B cell (primary cell): ENCODE data around the gene RALA. TPM values are rescaled to one million over a fixed set of nuclear protein-coding genes. Genes with fewer than 3 reads are reported as not detected.

Source experiments
- ATAC-seq: fragments of 200-7000 bp; cut with Tn5 transposase; one replicate; pipeline ENCODE4 v1.10.0; 2021; ENCODE audit warnings: low read depth, mild to moderate bottlenecking, moderate number of reproducible peaks, moderate library complexity
- CTCF ChIA-PET: fragments of 350-600 bp; sonication (Branson Sonifier 250); formaldehyde crosslinking; loops from one replicate; lab custom pipeline; 2021; ENCODE audit warnings: antibody characterized with exemption, inconsistent platforms; lab: Charles Lee
- POLR2A ChIA-PET: fragments of 350-600 bp; sonication (Branson Sonifier 250); formaldehyde crosslinking; loops from one replicate; lab custom pipeline; 2021; ENCODE audit warnings: antibody characterized with exemption; lab: Charles Lee
- DNase-seq: peaks from one replicate; pipeline ENCODE4 v3.0.0; 2013
- H2AFZ ChIP-seq: 2 replicates; pipeline ENCODE4 v1.6.1; 2012; ENCODE audit warnings: mild to moderate bottlenecking, low read depth, low read length; ENCODE audit not compliant: insufficient read depth, poor library complexity, severe bottlenecking
- H3K27ac ChIP-seq, 2 donors: 1 replicate in 1 of 2; 2 replicates in 1 of 2; pipeline ENCODE4 v1.5.1; 2012 to 2013; ENCODE audit warnings: low read length in 2 of 2, mild to moderate bottlenecking in 2 of 2, moderate library complexity in 1 of 2
- H3K27me3 ChIP-seq, 4 experiments: fragments of 200-600 bp in 1 of 4; sonication (generic) in 1 of 4; replicated peaks in 1 of 4; 1 replicate in 2 of 4; 2 replicates in 2 of 4; pipeline versions ENCODE4 v1.6.1 to v1.7.0; 2013 to 2016; ENCODE audit warnings: low read length in 3 of 4, mild to moderate bottlenecking in 2 of 4, mixed read lengths in 1 of 4, moderate library complexity in 1 of 4; ENCODE audit not compliant: insufficient read depth in 4 of 4, control insufficient read depth in 3 of 4; ENCODE audit errors: control extremely low read depth in 1 of 4
- H3K36me3 ChIP-seq, 2 experiments: replicated peaks in 1 of 2; 1 replicate in 1 of 2; 2 replicates in 1 of 2; pipeline versions ENCODE4 v1.6.1 to v1.7.1; 2013; ENCODE audit warnings: low read length in 1 of 2; ENCODE audit not compliant: insufficient read depth in 2 of 2, control insufficient read depth in 1 of 2; ENCODE audit errors: control extremely low read depth in 1 of 2, extremely low read depth in 1 of 2
- H3K4me1 ChIP-seq, 2 donors: fragments of 200-600 bp in 1 of 2; sonication (generic) in 1 of 2; 1 replicate in 1 of 2; 2 replicates in 1 of 2; pipeline versions ENCODE4 v1.5.1 to v1.6.1; 2013 to 2017; ENCODE audit warnings: low read length in 2 of 2; ENCODE audit not compliant: control insufficient read depth in 2 of 2, insufficient read depth in 2 of 2
- H3K4me2 ChIP-seq: replicated peaks from 2 replicates; pipeline ENCODE3; 2012; ENCODE audit warnings: mild to moderate bottlenecking, low read depth, low read length; ENCODE audit not compliant: poor library complexity, severe bottlenecking
- H3K4me3 ChIP-seq, 5 experiments: fragments of 200-600 bp in 1 of 5; sonication (generic) in 1 of 5; 1 replicate in 3 of 5; 2 replicates in 2 of 5; pipeline versions ENCODE4 v1.5.1 to v1.7.0; 2011 to 2016; ENCODE audit warnings: low read length in 4 of 5, mild to moderate bottlenecking in 4 of 5, low read depth in 2 of 5, control low read depth in 1 of 5, moderate library complexity in 1 of 5; ENCODE audit not compliant: insufficient read depth in 1 of 5; ENCODE audit errors: control extremely low read depth in 1 of 5, extremely low read depth in 1 of 5
- H3K79me2 ChIP-seq: fragments of 200-600 bp; sonication (generic); one replicate; pipeline ENCODE4 v1.6.0; 2016; ENCODE audit warnings: low read length; ENCODE audit not compliant: control insufficient read depth, insufficient read depth
- H3K9ac ChIP-seq: fragments of 200-600 bp; sonication (generic); 2 replicates; pipeline ENCODE4 v1.6.1; 2017; ENCODE audit warnings: mild to moderate bottlenecking, low read length, moderate library complexity
- H3K9me3 ChIP-seq, 3 donors: one replicate each; pipeline versions ENCODE4 v1.6.1 to v1.7.1; 2013; ENCODE audit warnings: low read length in 2 of 3; ENCODE audit not compliant: control insufficient read depth in 2 of 3, insufficient read depth in 1 of 3; ENCODE audit errors: control extremely low read depth in 1 of 3
- H4K20me1 ChIP-seq: 2 replicates; pipeline ENCODE4 v1.6.0; 2012; ENCODE audit warnings: mild to moderate bottlenecking, low read length; ENCODE audit not compliant: insufficient read depth, control insufficient read depth, poor library complexity, severe bottlenecking
- H3K27ac Mint-ChIP-seq: one replicate; pipeline ENCODE4 v1.8.0; 2021; ENCODE audit warnings: mixed read lengths
- H3K27me3 Mint-ChIP-seq: one replicate; pipeline ENCODE4 v1.8.0; 2021; ENCODE audit warnings: mixed read lengths
- H3K4me1 Mint-ChIP-seq: one replicate; pipeline ENCODE4 v1.8.0; 2021; ENCODE audit warnings: mixed read lengths
- H3K4me3 Mint-ChIP-seq: one replicate; pipeline ENCODE4 v1.8.0; 2021; ENCODE audit warnings: mixed read lengths
- H3K9me3 Mint-ChIP-seq: one replicate; pipeline ENCODE4 v1.8.0; 2022; ENCODE audit warnings: mixed read lengths; ENCODE audit not compliant: insufficient read depth
- EZH2 ChIP-seq: IDR thresholded peaks from 2 replicates; pipeline ENCODE4 v1.6.1; 2012; ENCODE audit warnings: borderline replicate concordance, low read depth, mild to moderate bottlenecking, moderate library complexity, low read length; ENCODE audit not compliant: insufficient read depth, poor library complexity, severe bottlenecking
- WGBS: methylation state at CpG from one replicate; pipeline ENCODE4 v1.1.5; 2013; ENCODE audit warnings: missing lambda C conversion rate; ENCODE audit not compliant: insufficient coverage; 5-methylcytosine and 5-hydroxymethylcytosine counted together
- intact Hi-C: fragments of 100-400 bp; cut with micrococcal nuclease; formaldehyde crosslinking; loops from one replicate; pipeline ENCODE4 v1.10.0; 2022
- polyA plus RNA-seq: library from polyadenylated mRNA; depleted of rRNA; stranded (reverse); fragments of >200 nt; gene quantifications from 2 replicates; pipeline ENCODE4 v1.2.3, GENCODE V29; 2012
- total RNA-seq, 2 donors: library from RNA; stranded (reverse); fragments of 120-200 nt in 1 of 2; gene quantifications; 1 replicate in 1 of 2; 2 replicates in 1 of 2; pipeline versions ENCODE4 v1.2.3 to v1.2.4, GENCODE V29; 2013 to 2022
- TF ChIP-seq, protein P1 (sequence below): fragments of 200-600 bp; IDR thresholded peaks from one replicate; pipeline ENCODE4 v1.8.0; 2022; ENCODE audit warnings: antibody characterized with exemption, mild to moderate bottlenecking

RALA gene
- total and polyA plus RNA-seq, 2 donors (not counting 1 experiment from before 2014, with no cell fraction given), result 9.3 to 29.8 TPM

GRCh38 chr7:39580149-39580874 lies 43.1 kb upstream of the RALA start:
- no peaks in the 10 kb centered on the region for H3K9me3 ChIP-seq
- H2AFZ ChIP-seq, result peak overlapping the region; percentile 1
- H3K4me2 ChIP-seq, result no peak overlapping the region
- Mint-ChIP-seq H3K27me3 (no peaks in the 10 kb centered on the region), H3K27ac (no peak overlapping the region), H3K4me1 (no peaks in the 10 kb centered on the region), H3K4me3 (no peak overlapping the region), H3K9me3 (no peaks in the 10 kb centered on the region)
- no peaks in the 10 kb centered on the region for H3K79me2 ChIP-seq
- H4K20me1 ChIP-seq, result no peaks in the 10 kb centered on the region
- 24% methylated on average over 3 of the region's 8 CpGs for whole genome bisulfite sequencing
- no peaks in the 10 kb centered on the region for H3K4me1 ChIP-seq
- intact Hi-C loops, result loop anchor here (1.0 to 5.0 kb wide), 4 partner anchors 42 to 472 kb away; partner anchors contain the start of gene RALA
- ChIA-PET CTCF (interaction anchor here (0.5 to 10.1 kb wide), 36 partner anchors 8 to 472 kb away, joined by 3 to 579 read pairs (median 4); partner anchors contain the start of genes RALA and YAE1), POLR2A (no interaction called here)
- no peak overlapping the region for H3K27ac ChIP-seq
- ATAC-seq (peak; percentile 95), DNase-seq (peak; percentile 87)
- H3K4me3 ChIP-seq, result no peak overlapping the region
- H3K36me3 ChIP-seq, result peaks cover 2 to 3% of the 10 kb centered on the region in 2 experiments
- TF ChIP-seq, protein P1, sequence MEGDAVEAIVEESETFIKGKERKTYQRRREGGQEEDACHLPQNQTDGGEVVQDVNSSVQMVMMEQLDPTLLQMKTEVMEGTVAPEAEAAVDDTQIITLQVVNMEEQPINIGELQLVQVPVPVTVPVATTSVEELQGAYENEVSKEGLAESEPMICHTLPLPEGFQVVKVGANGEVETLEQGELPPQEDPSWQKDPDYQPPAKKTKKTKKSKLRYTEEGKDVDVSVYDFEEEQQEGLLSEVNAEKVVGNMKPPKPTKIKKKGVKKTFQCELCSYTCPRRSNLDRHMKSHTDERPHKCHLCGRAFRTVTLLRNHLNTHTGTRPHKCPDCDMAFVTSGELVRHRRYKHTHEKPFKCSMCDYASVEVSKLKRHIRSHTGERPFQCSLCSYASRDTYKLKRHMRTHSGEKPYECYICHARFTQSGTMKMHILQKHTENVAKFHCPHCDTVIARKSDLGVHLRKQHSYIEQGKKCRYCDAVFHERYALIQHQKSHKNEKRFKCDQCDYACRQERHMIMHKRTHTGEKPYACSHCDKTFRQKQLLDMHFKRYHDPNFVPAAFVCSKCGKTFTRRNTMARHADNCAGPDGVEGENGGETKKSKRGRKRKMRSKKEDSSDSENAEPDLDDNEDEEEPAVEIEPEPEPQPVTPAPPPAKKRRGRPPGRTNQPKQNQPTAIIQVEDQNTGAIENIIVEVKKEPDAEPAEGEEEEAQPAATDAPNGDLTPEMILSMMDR, result peak; percentile 93
- no peak for TF ChIP-seq EZH2
- no peak overlapping the region for H3K9ac ChIP-seq
- no peaks in the 10 kb centered on the region for H3K27me3 ChIP-seq

- Histone ChIP-seq H3K4me3 (no peak overlapping the region), H3K4me1 (no peaks in the 10 kb centered on the region), H3K27me3 (no peaks in the 10 kb centered on the region), H3K9ac (no peak overlapping the region), H2AFZ (no peak overlapping the region), H3K36me3 (peaks cover 0 to 2% of the 10 kb centered on the region in 2 experiments), H4K20me1 (no peaks in the 10 kb centered on the region), H3K9me3 (no peaks in the 10 kb centered on the region), H3K79me2 (no peaks in the 10 kb centered on the region), H3K27ac (no peak overlapping the region), H3K4me2 (no peak overlapping the region)
- no peaks in the 10 kb centered on the region for H3K4me1 Mint-ChIP-seq
- ChIA-PET POLR2A (no interaction called here), CTCF (interaction anchor here (0.6 to 10.1 kb wide), 8 partner anchors 27 to 1426 kb away, joined by 3 to 579 read pairs (median 4); partner anchors contain the start of gene RALA)
- ATAC-seq (no peak), DNase-seq (no peak)
- no peak for TF ChIP-seq EZH2
- TF ChIP-seq, protein P1, result no peak
- intact Hi-C loops, result loop anchor here (5.0 kb wide), 2 partner anchors 40 to 150 kb away; partner anchors contain the start of gene RALA
- no peak overlapping the region for H3K4me3 Mint-ChIP-seq
- no peaks in the 10 kb centered on the region for H3K27me3 Mint-ChIP-seq
- H3K9me3 Mint-ChIP-seq, result no peaks in the 10 kb centered on the region
- 100% methylated on average over 1 of the region's 2 CpGs for WGBS
- H3K27ac Mint-ChIP-seq, result no peak overlapping the region
These were observed 40.8 kb upstream of the RALA start for GRCh38 chr7:39582536-39582935.
